H1 (cell line): ENCODE data around the gene ADRA2C. TPM values are rescaled to one million over a fixed set of nuclear protein-coding genes. Genes with fewer than 3 reads are reported as not detected.

Source experiments
- CTCF ChIA-PET: fragments of 300-600 bp; sonication (Branson Sonifier 250); formaldehyde crosslinking; loops from one replicate; lab custom pipeline; 2021; ENCODE audit not compliant: partially characterized antibody; lab: Charles Lee
- POLR2A ChIA-PET: fragments of 300-600 bp; sonication (Branson Sonifier 250); formaldehyde crosslinking; loops from one replicate; lab custom pipeline; 2021; ENCODE audit warnings: inconsistent platforms; ENCODE audit not compliant: partially characterized antibody; lab: Charles Lee
- DNase-seq, 2 experiments: peaks; one replicate each; pipeline versions ENCODE4 v3.0.0 to v3.0.0-alpha.2; 2010 to 2022; ENCODE audit warnings: low spot score in 2 of 2, low read depth in 1 of 2, mixed read lengths in 1 of 2
- FAIRE-seq: peaks from 2 replicates; lab custom pipeline; 2011; peaks lifted over from hg19 to GRCh38; lab: Jason Lieb, UNC
- H2AFZ ChIP-seq: 2 replicates; pipeline ENCODE4 v1.8.1; 2012; ENCODE audit warnings: low read length, inconsistent platforms
- H2AK5ac ChIP-seq: 2 replicates; pipeline ENCODE4 v1.6.1; 2013; ENCODE audit warnings: low read depth, low read length
- H2BK120ac ChIP-seq: replicated peaks from 2 replicates; pipeline ENCODE3; 2013; ENCODE audit warnings: low read depth, low read length, inconsistent platforms
- H2BK12ac ChIP-seq: 2 replicates; pipeline ENCODE4 v1.6.1; 2013; ENCODE audit warnings: low read depth, low read length
- H2BK15ac ChIP-seq: 2 replicates; pipeline ENCODE4 v1.6.1; 2013; ENCODE audit warnings: low read length
- H2BK20ac ChIP-seq: 2 replicates; pipeline ENCODE4 v1.6.1; 2013; ENCODE audit warnings: low read length
- H2BK5ac ChIP-seq: 2 replicates; pipeline ENCODE4 v1.6.1; 2013; ENCODE audit warnings: low read depth, low read length
- H3K14ac ChIP-seq: 2 replicates; pipeline ENCODE4 v1.6.1; 2013; ENCODE audit warnings: inconsistent platforms; ENCODE audit not compliant: insufficient read length
- H3K18ac ChIP-seq: 2 replicates; pipeline ENCODE4 v1.6.1; 2013; ENCODE audit warnings: low read length; ENCODE audit errors: extremely low read depth
- H3K23ac ChIP-seq: 2 replicates; pipeline ENCODE4 v1.6.1; 2013; ENCODE audit warnings: inconsistent platforms; ENCODE audit not compliant: insufficient read length
- H3K23me2 ChIP-seq: 2 replicates; pipeline ENCODE4 v1.6.1; 2013; ENCODE audit warnings: low read depth, low read length
- H3K27ac ChIP-seq: 2 replicates; pipeline ENCODE4 v1.6.1; 2011; ENCODE audit warnings: low read depth, low read length, inconsistent platforms
- H3K27me3 ChIP-seq, 4 experiments: replicated peaks in 1 of 4; 1 replicate in 1 of 4; 2 replicates in 3 of 4; pipeline versions ENCODE4 v1.6.1 to v1.8.1; 2011 to 2013; ENCODE audit warnings: low read length in 3 of 4, mild to moderate bottlenecking in 3 of 4, inconsistent platforms in 2 of 4, mixed read lengths in 2 of 4, moderate library complexity in 1 of 4; ENCODE audit not compliant: control insufficient read depth in 3 of 4, insufficient read depth in 3 of 4; ENCODE audit errors: extremely low read depth in 1 of 4
- H3K36me3 ChIP-seq, 4 experiments: 2 replicates each; pipeline versions ENCODE4 v1.6.1 to v1.8.1; 2011 to 2013; ENCODE audit warnings: mild to moderate bottlenecking in 4 of 4, low read length in 3 of 4, moderate library complexity in 2 of 4, control low read depth in 1 of 4, inconsistent platforms in 1 of 4; ENCODE audit not compliant: insufficient read depth in 4 of 4, control insufficient read depth in 2 of 4
- H3K4ac ChIP-seq: replicated peaks from 2 replicates; pipeline ENCODE3; 2013; ENCODE audit warnings: low read length, low read depth, mixed read lengths, inconsistent platforms; ENCODE audit not compliant: insufficient read length
- H3K4me1 ChIP-seq, 4 experiments: replicated peaks in 1 of 4; 1 replicate in 1 of 4; 2 replicates in 3 of 4; pipeline versions ENCODE4 v1.6.1 to v1.8.1; 2011 to 2013; ENCODE audit warnings: low read length in 3 of 4, inconsistent platforms in 2 of 4, mixed read lengths in 1 of 4; ENCODE audit not compliant: insufficient read depth in 4 of 4, control insufficient read depth in 3 of 4
- H3K4me2 ChIP-seq, 2 experiments: 2 replicates each; pipeline versions ENCODE4 v1.6.1 to v1.8.1; 2011 to 2013; ENCODE audit warnings: low read depth in 2 of 2, low read length in 2 of 2, control low read depth in 1 of 2, inconsistent platforms in 1 of 2, mild to moderate bottlenecking in 1 of 2; ENCODE audit not compliant: insufficient read depth in 1 of 2
- H3K4me3 ChIP-seq, 4 experiments: fragments of 200-600, 300-600 bp in 1 of 4; sonication (generic), shearing (Covaris generic), sonication (Bioruptor Twin) in 1 of 4; 2 replicates each; pipeline versions ENCODE4 v1.5.1 to v1.8.1; 2011 to 2016; ENCODE audit warnings: low read length in 4 of 4, low read depth in 3 of 4, control low read depth in 2 of 4, inconsistent platforms in 2 of 4, mild to moderate bottlenecking in 2 of 4, mixed read lengths in 1 of 4, moderate library complexity in 1 of 4; ENCODE audit not compliant: insufficient read depth in 2 of 4; ENCODE audit errors: extremely low read depth in 1 of 4
- H3K56ac ChIP-seq: replicated peaks from 2 replicates; pipeline ENCODE3; 2013; ENCODE audit warnings: low read depth, mild to moderate bottlenecking, mixed read lengths, low read length, inconsistent platforms; ENCODE audit not compliant: insufficient read length
- H3K79me1 ChIP-seq: 2 replicates; pipeline ENCODE4 v1.6.1; 2013; ENCODE audit warnings: low read depth, low read length, control low read depth
- H3K79me2 ChIP-seq, 2 experiments: 2 replicates each; pipeline versions ENCODE4 v1.6.1 to v1.8.1; 2012 to 2013; ENCODE audit warnings: low read length in 2 of 2, mild to moderate bottlenecking in 2 of 2, inconsistent platforms in 1 of 2; ENCODE audit not compliant: insufficient read depth in 2 of 2, control insufficient read depth in 1 of 2
- H3K9ac ChIP-seq, 4 experiments: replicated peaks in 1 of 4; 1 replicate in 1 of 4; 2 replicates in 3 of 4; pipeline versions ENCODE4 v1.6.1 to v1.8.1; 2011 to 2013; ENCODE audit warnings: low read depth in 3 of 4, low read length in 3 of 4, control low read depth in 2 of 4, mild to moderate bottlenecking in 2 of 4, moderate library complexity in 2 of 4, inconsistent platforms in 1 of 4; ENCODE audit errors: extremely low read depth in 1 of 4
- H3K9me3 ChIP-seq, 2 experiments: 2 replicates each; pipeline versions ENCODE4 v1.6.1 to v1.8.1; 2012 to 2013; ENCODE audit warnings: mild to moderate bottlenecking in 2 of 2, moderate library complexity in 2 of 2, control low read depth in 1 of 2, inconsistent platforms in 1 of 2, low read depth in 1 of 2, low read length in 1 of 2, mixed read lengths in 1 of 2; ENCODE audit not compliant: insufficient read depth in 2 of 2
- H4K20me1 ChIP-seq, 2 experiments: replicated peaks in 1 of 2; 2 replicates each; pipeline versions ENCODE3 to v1.8.1; 2011 to 2013; ENCODE audit warnings: inconsistent platforms in 2 of 2, low read length in 2 of 2, mild to moderate bottlenecking in 1 of 2; ENCODE audit not compliant: insufficient read depth in 2 of 2, control insufficient read depth in 1 of 2
- H4K5ac ChIP-seq: 2 replicates; pipeline ENCODE4 v1.6.1; 2013; ENCODE audit warnings: low read length, low read depth, mixed read lengths, inconsistent platforms; ENCODE audit not compliant: insufficient read length
- H4K8ac ChIP-seq: 2 replicates; pipeline ENCODE4 v1.8.0; 2013; ENCODE audit warnings: mild to moderate bottlenecking, moderate library complexity, low read length, inconsistent platforms; ENCODE audit not compliant: insufficient read depth; ENCODE audit errors: extremely low read depth
- H4K91ac ChIP-seq: replicated peaks from 2 replicates; pipeline ENCODE3; 2013; ENCODE audit warnings: low read length, mixed read lengths, inconsistent platforms; ENCODE audit not compliant: insufficient read length
- EGR1 ChIP-seq: IDR thresholded peaks from 2 replicates; pipeline ENCODE4 v1.6.1; 2011; ENCODE audit warnings: low read depth, low read length, borderline replicate concordance
- SIN3A ChIP-seq, 2 experiments: IDR thresholded peaks in 1 of 2; conservative IDR thresholded peaks in 1 of 2; 2 replicates each; pipeline ENCODE4 v1.6.1; 2011 to 2012; ENCODE audit warnings: low read length in 2 of 2, improper control_type of control experiment in 1 of 2, low read depth in 1 of 2, mild to moderate bottlenecking in 1 of 2
- WGBS, 2 experiments: shearing (Covaris generic) in 1 of 2; methylation state at CpG; one replicate each; pipeline versions ENCODE4 v1.1.6 to v1.1.7; 2013 to 2015; ENCODE audit warnings: low lambda C conversion rate in 2 of 2, mixed read lengths in 2 of 2, inconsistent platforms in 1 of 2, low coverage in 1 of 2, missing lambda C conversion rate in 1 of 2; ENCODE audit not compliant: insufficient replicate concordance in 2 of 2, insufficient coverage in 1 of 2, insufficient read length in 1 of 2; ENCODE audit errors: extremely low coverage in 1 of 2, missing lambda C conversion rate in 1 of 2; 5-methylcytosine and 5-hydroxymethylcytosine counted together
- polyA plus RNA-seq, 7 experiments: library from polyadenylated mRNA; depleted of rRNA in 3 of 7; stranded (reverse) in 5 of 7; unstranded in 2 of 7; fragments of >200 nt in 5 of 7; fragments of 200-250 nt in 2 of 7; gene quantifications; 1 replicate in 5 of 7; 2 replicates in 1 of 7; 4 replicates in 1 of 7; pipeline versions ENCODE4 v1.2.1 to v1.2.3, GENCODE V29; 2011 to 2013; ENCODE audit warnings: missing spikeins in 2 of 7, mixed read lengths in 2 of 7
- total RNA-seq: library from RNA; stranded (reverse); fragmentation: NEBNext Ultra II Directional; extraction: Animal tissue kit (Norgen Biotek cat#: 25700); gene quantifications from 2 replicates; pipeline ENCODE4 v1.2.1, GENCODE V29; 2021

ADRA2C gene
- total and polyA plus RNA-seq, 2 of the 8 experiments (the other 6 are each of a cell fraction or from before 2014, with no cell fraction given), result 14.6 to 14.8 TPM

DNA sequence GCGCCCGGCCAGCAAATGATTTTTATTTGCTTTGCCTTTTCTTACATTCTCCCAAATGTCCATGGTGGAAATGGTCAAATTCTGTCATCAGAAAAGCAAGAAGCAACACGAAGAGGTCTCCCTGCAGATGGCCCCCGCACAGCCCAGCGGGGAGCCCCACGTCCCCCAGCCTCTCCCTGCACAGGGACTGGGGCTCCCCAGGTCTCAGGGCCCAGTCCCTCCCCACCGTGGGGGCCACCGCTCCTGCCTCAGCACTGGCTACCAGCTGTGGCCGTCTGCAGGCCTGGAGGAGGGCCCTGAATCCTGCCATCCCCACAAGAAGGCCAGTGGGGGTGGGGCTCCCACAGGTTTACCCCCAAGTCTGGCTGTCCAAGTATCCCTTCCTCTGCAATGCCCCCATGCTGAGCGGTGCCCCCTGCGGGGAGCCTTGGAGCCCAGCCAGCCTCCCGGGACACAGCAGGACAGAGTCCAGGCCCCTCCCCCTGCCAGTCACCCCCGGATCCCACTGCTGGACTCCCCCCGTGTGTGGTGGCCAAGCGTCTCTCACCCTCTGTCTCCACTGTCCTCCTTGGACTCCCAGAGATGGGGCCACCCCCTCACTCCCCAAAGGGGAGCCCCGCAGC, 38.2 kb upstream of the ADRA2C start:
- no peak overlapping the region for H4K5ac ChIP-seq
- no peak overlapping the region for H3K4me3 ChIP-seq
- no peak overlapping the region for H3K4ac ChIP-seq
- H3K23ac ChIP-seq, result no peak overlapping the region
- H2BK20ac ChIP-seq, result no peak overlapping the region
- no peak overlapping the region; the same call in 1 of the 2 replicates for H3K18ac ChIP-seq
- peaks cover 0 to 50% (median 31%) of the 10 kb centered on the region in 4 experiments; a peak in 6 of 7 replicates for H3K4me1 ChIP-seq
- DNase-seq, result no peak
- H2BK15ac ChIP-seq, result no peak overlapping the region; the same call in 1 of the 2 replicates
- H2AFZ ChIP-seq, result no peak overlapping the region
- H3K14ac ChIP-seq, result no peak overlapping the region
- no peak overlapping the region for H4K91ac ChIP-seq
- POLR2A ChIA-PET, result no interaction called here
- H2BK120ac ChIP-seq, result no peak overlapping the region
- H2BK5ac ChIP-seq, result no peak overlapping the region
- no peaks in the 10 kb centered on the region for H4K20me1 ChIP-seq
- no peak overlapping the region for H2AK5ac ChIP-seq
- CTCF ChIA-PET, result interaction anchor here (0.6 to 3.4 kb wide), 9 partner anchors 13 to 80 kb away, joined by 3 to 25 read pairs (median 4); no protein-coding TSS in a partner anchor
- no peaks in the 10 kb centered on the region for H3K36me3 ChIP-seq
- peaks cover 3% of the 10 kb centered on the region; the same call in 1 of the 2 replicates for H3K23me2 ChIP-seq
- H3K56ac ChIP-seq, result no peak overlapping the region
- no peak overlapping the region for H3K9ac ChIP-seq
- H3K79me2 ChIP-seq, result no peaks in the 10 kb centered on the region
- TF ChIP-seq EGR1 (no peak), SIN3A (conservative IDR thresholded peaks at IDR 0.05 in 1 of 2, IDR thresholded peaks at IDR 0.05 in 1 of 2; ENCODE audit: low read depth in 1 of 2, low read length in 2 of 2) (no peak)
- TF ChIP-seq, all 59 proteins: peak for 0
- 70% methylated on average over 12 of the region's 16 CpGs; no CpG with 5 or more reads in 1 of the 2 experiments for WGBS, 2 experiments
- FAIRE-seq, result no peak
- Histone ChIP-seq H3K27me3 (peaks cover 0 to 27% (median 23%) of the 10 kb centered on the region in 4 experiments; a peak in 5 of 7 replicates), H3K4me2 (no peak overlapping the region), H3K9me3 (no peaks in the 10 kb centered on the region; a peak in 1 of 4 replicates), H2BK12ac (0 out of 2 replicates have a peak overlapping the region, but pooled peaks have one; percentile 50), H3K27ac (no peak overlapping the region), H4K8ac (peak overlapping the region; percentile 3; the same call in 1 of the 2 replicates), H3K79me1 (no peaks in the 10 kb centered on the region)
